Activated CD4-positive, alpha-beta T cell treated with anti-CD3 and anti-CD28 coated beads, Interleukin-2, amount 50 U/mL, for 24 hours (primary cell): Measurements from ENCODE around the gene KRTAP3-3.
"Not testable (repeated sequence)": the region's sequence is repeated elsewhere in the genome, so short reads cannot be mapped to it uniquely, and the experiment has no call there.

ENCODE experiments used
- DNase-seq, 2 donors: peaks; one replicate each; pipeline ENCODE4 v3.0.0-alpha.2; 2020; ENCODE audit warnings: low read depth in 1 of 2, low spot score in 1 of 2

Gene KRTAP3-3

DNA sequence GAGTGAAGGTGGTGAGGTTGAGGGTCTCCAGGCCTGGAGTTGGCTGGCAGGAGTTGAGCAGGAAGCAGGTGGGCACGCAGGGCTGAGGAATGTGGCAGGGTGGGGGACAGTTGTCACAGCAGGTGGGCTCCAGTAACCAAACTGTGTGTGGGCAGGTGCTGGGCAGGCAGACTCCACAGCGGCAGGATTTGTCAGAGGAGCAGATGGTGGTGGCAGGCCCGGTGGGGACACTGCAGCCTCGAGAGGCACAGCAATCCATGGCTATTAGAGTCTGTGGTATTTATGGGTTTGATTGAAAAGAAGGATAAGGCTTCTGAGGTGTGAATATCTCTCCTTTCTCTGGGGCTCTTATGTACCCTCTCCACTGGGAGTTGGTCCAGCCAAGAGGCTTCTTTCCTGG, at the start of gene KRTAP3-3:
Gene KRTAP3-3, minus strand, starts transcription at position 326 of the 400 bp plus-strand sequence. Its CDS starts 67 bp downstream, at position 259.
- no peak for DNase-seq

DNA sequence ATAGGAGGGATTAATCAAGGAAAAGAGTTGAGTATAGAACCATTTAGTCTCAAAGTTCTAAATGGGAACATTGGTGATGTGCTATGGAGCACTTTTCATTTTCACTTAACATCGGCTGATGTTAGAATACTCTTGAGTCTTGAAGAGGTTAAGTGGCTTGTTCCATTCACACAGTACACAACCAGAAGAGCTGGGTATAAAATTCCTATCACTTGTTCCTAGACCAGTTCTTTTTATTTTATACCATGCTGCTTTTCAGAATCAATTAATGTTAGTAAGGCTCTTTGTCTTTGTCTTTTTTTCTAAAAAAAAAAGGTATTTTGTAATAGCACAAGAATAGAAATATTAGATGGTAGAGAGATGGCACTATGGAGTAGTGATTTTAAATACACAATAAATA, 49.0 kb upstream of the KRTAP3-3 start:
- DNase-seq, result no peak

DNA sequence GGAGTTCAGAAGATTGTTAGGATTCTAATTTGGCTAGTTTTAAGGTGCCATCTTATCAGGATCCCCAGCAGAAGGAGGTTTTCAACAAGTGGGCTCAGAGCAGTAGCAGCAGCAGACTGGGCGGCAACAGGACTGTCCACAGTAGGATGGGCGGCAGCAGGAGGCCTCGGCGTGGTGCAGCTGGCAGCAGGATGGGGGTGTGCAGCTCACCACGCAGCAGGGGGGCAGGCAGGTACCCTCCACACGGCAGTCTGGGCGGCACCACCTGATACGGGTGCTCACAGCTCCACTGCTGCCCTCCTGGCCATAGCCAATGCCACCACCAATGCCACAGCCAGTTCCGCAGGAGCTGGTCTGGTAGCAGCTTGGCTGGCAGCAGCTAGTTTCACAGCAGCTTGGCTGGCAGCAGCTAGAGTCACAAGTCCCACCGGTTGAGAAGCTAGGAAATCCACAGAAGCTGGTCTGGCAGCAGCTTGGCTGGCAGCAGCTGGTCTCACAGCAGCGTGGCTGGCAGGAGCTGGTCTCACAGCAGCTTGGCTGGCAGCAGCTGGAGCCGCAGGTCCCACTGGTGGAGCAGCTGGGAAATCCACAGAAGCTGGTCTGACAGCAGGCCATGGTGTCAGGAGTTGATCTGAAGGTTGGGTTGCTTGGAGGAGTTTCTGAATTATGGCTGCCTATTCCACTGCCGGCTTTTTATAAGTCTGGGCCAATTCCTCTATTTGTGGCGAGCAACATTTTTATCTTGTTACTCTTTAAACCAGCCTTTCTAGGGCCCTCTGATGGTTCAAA, 47.0 kb upstream of the KRTAP3-3 start, which contains the start of gene KRTAP1-1:
Gene KRTAP1-1, minus strand, starts transcription at position 668 of the 789 bp plus-strand sequence. Its CDS starts 53 bp downstream, at position 615.
- not testable (repeated sequence) for DNase-seq

DNA sequence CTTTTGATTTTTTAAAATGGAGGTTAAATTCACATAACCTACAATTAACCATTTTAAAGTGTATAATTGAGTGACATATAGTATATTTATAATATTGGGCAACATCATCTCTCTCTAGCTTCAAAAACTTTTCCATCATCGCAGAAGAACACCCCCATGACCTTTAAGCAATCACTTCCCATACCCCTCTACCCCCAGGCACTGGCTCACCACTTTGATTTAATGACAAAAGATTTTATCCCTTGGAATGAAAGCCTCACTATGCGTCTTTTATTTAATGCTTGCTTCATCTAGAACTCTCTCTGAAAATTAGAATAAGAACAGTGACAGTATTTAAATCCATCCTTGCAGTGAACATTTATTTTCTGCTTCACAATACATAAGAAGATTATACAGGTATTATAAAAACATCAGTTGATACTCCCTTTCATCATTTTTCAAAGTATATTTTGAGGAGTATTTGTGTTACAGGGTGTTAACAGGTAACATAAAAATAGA, 43.9 kb upstream of the KRTAP3-3 start:
- DNase-seq, result no peak

DNA sequence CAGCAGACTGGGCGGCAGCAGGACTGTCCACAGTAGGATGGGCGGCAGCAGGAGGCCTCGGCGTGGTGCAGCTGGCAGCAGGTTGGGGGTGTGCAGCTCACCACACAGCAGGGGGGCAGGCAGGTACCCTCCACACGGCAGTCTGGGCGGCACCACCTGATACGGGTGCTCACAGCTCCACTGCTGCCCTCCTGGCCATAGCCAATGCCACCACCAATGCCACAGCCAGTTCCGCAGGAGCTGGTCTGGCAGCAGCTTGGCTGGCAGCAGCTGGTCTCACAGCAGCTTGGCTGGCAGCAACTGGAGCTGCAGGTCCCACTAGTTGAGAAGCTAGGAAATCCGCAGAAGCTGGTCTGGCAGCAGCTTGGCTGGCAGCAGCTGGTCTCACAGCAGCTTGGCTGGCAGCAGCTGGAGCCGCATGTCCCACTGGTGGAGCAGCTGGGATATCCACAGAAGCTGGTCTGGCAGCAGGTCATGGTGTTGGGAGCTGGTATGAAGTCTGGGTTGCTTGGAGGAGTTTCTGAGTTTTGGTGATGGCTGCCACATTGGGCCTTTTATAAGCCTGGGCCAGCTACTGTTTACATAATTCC, 40.5 kb upstream of the KRTAP3-3 start, which contains the start of gene KRTAP1-3:
Gene KRTAP1-3, minus strand, starts transcription at position 529 of the 590 bp plus-strand sequence. Its CDS starts 53 bp downstream, at position 476.
- not testable (repeated sequence) for DNase-seq

DNA sequence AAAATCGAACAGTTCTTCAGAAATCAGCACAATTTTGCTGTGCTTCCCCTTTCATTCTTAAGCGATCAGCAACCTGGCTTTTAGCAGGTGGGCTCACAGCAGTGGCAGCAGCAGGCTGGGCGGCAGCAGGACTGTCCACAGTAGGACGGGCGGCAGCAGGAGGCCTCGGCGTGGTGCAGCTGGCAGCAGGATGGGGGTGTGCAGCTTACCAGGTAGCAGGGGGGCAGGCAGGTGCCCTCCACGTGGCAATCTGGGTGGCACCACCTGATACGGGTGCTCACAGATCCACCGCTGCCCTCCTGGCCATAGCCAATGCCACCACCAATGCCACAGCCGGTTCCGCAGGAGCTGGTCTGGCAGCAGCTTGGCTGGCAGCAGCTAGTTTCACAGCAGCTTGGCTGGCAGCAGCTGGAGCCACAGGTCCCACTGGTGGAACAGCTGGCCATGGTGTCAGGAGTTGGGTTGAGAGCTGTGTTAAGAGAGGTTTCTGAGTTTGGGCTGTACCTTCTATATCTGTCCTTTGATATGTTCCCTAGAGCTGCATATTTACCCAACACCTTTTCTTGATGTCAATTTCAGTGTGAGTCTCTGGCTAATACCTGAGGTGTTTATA, 35.8 kb upstream of the KRTAP3-3 start, which contains the start of gene KRTAP1-4:
Gene KRTAP1-4, minus strand, starts transcription at position 563 of the 613 bp plus-strand sequence. Its CDS starts 117 bp downstream, at position 446.
- DNase-seq, result no peak

DNA sequence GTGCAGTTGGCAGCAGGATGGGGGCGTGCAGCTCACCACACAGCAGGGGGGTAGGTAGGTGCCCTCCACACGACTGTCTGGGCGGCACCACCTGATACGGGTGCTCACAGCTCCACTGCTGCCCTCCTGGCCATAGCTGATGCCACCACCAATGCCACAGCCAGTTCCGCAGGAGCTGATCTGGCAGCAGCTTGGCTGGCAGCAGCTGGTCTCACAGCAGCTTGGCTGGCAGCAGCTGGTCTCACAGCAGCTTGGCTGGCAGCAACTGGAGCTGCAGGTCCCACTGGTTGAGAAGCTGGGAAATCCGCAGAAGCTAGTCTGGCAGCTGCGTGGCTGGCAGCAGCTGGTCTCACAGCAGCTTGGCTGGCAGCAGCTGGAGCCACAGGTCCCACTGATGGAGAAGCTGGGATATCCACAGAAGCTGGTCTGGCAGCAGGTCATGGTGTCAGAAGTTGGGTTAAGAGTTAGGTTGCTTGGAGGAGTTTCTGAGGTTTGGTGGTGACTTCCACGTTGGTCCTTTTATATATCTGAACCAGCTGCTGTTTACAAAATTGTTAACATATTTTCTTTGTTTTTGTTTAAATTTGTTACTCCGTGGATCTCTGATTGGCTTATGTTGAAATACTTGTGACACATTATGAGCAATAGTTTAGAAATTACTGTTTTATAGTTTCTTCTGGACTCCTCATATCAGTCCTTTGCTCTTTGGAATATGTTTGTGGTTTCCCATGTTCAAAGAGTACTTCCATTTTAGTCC, 32.9 kb upstream of the KRTAP3-3 start, which contains the start of gene KRTAP1-5:
Gene KRTAP1-5, minus strand, starts transcription at position 494 of the 757 bp plus-strand sequence. Its CDS starts 53 bp downstream, at position 441.
- DNase-seq, result no peak

DNA sequence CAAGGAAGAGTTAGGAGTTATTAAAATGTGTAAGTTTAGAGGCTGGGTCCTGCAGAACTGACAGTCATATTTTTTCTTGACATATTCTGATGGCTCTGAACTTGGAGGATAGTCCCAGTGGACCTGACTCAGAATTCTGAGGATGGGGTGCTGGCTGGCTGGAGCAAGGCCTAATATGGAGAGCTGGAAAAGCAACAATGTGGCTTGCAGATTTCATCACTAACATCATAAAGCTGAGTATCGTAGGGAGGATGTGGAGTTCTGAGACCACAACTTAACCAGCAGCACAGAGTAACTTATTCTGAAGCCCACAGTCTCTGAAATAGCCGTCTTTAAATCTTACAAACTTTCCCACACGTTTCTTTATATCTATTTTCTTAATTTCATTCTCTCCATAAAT, 30.7 kb upstream of the KRTAP3-3 start:
- no peak for DNase-seq

DNA sequence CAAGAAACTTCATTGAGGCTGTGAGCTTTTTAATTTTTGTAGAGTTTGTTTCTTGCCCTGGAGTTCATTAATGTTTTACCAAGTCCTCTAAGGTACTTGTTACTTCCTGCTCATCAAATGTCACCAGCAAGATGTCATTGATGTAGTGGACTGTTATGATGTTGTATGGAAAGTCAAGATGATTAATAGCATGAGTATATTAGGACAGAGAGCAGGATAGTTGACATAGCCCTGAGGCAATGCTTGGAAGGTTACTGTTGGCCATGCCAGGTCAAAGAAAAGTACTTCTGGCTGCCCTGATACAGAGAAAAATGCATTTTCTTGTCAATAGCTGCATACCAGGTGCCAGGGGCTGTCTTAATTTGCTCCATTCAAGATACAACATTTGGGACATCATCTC, 26.4 kb upstream of the KRTAP3-3 start:
- DNase-seq, result no peak

DNA sequence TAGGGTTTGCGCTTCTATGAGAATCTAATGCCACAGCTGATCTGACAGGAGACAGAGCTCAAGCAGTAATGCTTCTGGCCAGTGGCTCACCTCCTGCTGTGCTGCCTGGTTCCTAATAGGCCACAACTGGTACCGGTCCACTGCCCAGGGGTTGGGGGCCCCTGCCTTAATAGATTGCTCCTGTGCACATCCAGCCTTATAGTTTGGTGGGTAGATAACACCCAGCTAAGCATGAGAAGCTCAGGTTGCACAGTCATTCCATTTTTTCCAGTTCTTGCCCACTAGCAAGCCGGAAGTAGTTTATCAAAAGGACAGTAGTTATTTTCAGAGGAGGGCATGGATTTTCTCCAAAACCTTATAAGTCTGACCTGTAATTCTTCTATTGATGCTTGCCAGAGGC, 25.5 kb upstream of the KRTAP3-3 start:
- no peak for DNase-seq

DNA sequence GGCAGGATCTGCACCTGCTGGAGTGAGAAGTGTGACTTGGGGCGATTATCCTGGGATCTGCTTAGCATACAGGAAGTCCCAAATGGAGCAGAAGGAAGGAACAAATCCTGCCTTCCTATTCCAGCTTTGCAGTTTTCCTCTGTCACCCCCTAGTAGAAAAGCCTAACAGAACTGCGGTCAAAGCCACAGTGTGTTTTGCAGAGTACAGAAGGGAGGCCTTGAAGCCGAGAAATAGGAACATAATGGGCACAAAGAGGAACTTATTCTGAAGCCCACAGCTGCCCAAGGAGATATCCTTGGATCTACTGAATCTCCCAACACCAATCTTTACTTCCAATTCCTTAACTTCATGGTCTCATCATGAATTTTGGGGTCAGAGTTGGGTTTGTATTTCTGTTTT, 24.6 kb upstream of the KRTAP3-3 start:
- DNase-seq, result no peak

DNA sequence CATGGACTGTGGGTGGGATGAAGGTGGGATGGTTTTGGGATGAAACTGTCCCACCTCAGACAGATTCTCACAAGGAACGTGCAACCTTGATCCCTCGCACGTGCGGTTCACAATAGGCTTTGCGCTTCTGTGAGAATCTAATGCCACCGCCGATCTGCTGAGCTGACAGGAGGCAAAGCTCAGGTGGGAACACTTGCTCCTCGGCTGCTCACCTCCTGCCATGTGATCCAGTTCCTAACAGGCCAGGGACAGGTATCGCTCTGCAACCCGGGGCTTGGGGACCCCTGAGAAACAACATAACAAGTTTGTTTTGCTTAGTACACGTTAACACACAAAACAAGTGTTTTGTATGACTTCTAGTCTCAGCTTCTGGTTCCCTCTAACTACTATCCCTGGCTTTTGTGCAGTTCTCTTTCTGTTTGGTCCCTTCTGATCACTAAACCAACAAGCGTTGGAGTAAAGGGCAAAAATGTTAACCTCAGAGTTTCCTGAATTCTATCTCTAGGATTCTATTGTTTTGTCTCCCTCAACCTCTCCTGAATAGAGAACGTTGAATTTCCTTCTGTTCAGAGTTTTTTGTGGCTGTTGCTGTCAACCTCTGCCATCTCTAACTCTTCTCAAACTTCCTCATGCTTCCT, 22.7 kb upstream of the KRTAP3-3 start:
- no peak for DNase-seq

DNA sequence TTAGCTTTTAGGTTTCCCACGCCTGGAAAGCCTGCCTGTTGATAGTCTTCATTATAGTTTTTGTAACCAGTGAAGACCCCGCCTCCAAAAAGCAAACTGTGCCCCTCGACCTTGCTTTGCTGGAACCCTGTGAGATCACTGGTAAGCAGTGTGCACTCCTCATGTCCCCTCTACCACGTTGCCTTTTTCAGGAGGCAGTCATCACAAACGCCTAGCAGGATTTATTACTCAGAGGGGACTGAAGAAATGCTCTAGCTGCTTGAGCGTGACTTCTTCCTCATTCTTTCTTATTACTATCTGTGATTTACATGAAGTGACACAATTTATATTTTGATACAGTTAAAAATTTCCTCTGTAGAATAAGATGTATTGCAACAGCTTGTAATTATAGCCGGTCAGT, 21.5 kb upstream of the KRTAP3-3 start:
- DNase-seq, result no peak

DNA sequence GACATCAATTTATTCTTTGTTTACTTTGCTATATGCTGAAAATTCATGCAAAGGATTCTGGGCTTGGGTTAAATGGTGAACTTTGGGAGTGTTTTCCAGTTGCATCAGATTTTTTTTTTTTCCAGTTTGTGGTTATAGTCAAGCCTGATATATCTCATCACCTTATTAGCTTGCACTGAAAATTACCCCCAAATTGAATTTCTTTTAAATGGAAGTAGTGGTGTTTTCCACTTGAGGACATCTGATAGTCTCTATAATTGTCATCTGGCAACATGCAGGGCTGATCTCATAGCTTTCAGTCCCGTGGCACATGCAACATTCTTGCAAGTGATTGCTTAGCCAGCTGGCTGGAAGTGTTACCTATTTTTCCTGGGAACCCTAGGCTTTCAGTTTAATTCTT, 19.6 kb upstream of the KRTAP3-3 start:
- DNase-seq, result no peak

DNA sequence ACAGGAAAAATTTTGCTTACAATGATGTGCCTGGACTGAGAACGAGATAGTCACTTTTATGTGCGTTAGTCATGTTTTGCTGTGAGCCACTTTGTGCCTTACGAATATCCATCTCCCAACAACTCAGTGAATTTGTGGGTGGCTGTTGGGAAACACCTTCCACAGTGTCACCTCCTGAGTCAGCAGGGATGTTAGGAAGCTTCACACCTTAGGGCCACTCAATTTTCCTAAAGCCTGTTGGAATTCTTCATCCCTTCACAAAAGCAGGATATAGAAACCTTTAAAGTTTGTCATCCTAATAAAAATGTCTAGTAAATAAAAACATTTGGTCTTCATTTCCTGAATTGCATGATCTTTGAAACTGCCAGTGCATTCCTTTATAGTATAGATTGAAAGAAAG, 19.2 kb upstream of the KRTAP3-3 start:
- no peak for DNase-seq

DNA sequence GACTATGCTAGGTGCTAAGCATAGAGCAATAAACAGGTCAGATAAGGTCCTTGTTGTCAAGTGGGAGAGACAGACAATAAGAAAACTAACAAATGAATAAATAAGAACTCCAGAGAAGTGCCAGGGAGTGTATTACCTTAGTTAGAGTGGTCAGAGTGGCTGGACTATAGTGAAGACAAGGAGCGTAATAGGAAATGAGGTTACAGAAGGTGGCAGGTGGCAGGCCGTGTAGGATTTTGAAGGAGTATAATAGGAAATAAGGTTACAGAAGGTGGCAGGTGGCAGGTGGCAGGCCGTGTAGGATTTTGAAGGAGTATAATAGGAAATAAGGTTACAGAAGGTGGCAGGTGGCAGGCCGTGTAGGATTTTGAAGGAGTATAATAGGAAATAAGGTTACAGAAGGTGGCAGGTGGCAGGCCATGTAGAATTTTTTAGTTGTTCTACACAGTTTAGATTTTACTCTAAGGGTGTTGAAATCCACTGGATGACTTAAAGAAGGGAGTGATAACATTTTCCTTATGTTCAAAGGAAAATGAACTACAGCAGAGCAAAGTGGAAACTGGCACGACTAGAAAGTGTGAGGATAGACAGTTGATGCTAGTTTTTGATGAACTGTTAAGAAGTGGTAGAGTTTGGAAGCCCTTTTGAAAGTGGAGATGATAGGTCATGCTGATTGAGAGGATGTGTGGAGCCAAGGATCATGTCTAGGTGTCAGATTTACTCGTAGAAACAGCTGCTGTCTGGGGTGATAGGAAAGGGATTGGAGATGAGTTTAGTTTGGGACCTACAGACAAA, 18.6 kb upstream of the KRTAP3-3 start:
- DNase-seq, result no peak

DNA sequence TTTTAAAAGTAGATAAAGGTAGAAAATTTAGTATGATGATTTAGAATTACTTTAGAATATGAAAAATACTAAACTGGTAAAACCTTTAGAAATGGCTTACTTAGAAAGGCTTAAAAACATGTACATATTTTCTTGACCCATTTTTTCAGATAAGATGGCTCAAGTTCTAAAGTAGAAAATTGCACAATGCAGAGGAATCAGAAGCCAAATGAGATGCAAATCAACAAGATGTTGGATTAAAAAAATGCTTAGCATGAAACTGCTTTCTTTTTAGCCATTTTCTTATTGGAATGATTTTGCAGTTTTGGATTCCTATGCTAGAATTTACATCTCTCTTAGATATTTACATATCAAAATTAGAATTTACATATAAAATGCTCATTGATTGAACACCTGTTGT, 16.5 kb upstream of the KRTAP3-3 start:
- DNase-seq, result no peak

DNA sequence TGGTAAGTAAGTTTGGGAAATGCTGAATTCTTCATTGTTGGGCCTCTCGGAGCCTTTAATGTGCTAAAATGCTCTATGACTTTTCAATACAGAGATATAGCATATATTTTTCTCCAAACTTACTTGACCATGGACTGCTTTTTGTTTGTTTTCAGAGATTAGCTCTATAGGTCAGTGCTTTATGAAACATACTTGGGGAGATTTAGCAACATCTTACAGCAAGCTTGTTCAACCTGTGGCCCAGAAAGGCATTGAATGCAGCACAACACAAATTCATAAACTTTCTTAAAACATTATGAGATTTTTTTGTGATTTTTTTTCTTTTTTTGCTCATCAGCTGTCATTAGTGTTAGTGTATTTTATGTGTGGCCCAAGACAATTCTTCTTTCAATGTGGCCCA, 16.0 kb upstream of the KRTAP3-3 start:
- no peak for DNase-seq

DNA sequence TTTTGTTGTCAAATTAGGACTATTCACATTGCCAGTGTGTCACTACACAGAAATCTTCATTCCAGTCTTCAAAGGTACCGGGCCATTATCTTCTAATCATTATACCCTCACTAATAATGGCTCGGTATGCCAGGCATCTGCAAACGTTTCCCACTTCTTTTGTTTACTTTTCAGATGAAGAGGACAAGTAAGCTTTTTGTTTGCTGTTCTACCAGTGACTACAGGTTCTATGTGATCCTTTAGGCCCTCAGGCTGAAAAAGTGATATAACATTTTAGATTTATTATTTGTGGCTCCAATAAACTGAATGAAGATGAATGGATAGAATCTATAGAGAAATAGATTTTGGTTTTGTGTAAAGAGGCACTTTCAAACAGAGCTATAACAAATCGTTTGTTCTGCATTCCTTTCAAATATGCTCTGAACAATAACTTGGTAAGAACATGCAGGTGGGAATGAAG, 15.4 kb upstream of the KRTAP3-3 start:
- no peak for DNase-seq
